ENCODE results near the gene ZNF503.

DNA sequence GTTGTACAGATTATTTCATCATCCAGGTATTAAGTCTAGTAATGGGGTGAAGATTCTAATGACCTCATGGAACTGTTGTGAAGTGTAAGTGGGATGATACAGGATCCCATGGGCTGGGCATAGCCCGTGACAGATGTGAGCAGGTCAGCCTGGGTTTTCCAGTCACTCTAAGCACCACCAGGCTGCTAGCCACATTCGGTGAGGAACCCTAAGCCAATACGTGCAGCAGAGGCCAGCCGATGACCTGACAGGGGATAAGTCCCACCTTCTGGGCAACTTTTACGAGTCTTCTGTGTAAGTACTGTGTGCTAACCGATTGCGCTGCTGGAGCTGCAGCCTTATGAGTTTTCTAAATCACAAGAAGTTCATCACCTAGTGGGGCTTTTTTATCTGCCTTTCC is 7.3 kb downstream of the ZNF503 start:
- TF ChIP-seq, protein P1, sequence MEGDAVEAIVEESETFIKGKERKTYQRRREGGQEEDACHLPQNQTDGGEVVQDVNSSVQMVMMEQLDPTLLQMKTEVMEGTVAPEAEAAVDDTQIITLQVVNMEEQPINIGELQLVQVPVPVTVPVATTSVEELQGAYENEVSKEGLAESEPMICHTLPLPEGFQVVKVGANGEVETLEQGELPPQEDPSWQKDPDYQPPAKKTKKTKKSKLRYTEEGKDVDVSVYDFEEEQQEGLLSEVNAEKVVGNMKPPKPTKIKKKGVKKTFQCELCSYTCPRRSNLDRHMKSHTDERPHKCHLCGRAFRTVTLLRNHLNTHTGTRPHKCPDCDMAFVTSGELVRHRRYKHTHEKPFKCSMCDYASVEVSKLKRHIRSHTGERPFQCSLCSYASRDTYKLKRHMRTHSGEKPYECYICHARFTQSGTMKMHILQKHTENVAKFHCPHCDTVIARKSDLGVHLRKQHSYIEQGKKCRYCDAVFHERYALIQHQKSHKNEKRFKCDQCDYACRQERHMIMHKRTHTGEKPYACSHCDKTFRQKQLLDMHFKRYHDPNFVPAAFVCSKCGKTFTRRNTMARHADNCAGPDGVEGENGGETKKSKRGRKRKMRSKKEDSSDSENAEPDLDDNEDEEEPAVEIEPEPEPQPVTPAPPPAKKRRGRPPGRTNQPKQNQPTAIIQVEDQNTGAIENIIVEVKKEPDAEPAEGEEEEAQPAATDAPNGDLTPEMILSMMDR (conservative IDR thresholded peaks at IDR 0.05; ENCODE audit: low read depth in 2 of 2), result no peak
- no peak for TF ChIP-seq EZH2 (IDR thresholded peaks at IDR 0.05; ENCODE audit: low read depth, unreplicated experiment)
- no peak for TF ChIP-seq CREB1 (CRISPR knock-in tag; IDR thresholded peaks at IDR 0.05; ENCODE audit: low read depth)
- TF ChIP-seq, protein P2, sequence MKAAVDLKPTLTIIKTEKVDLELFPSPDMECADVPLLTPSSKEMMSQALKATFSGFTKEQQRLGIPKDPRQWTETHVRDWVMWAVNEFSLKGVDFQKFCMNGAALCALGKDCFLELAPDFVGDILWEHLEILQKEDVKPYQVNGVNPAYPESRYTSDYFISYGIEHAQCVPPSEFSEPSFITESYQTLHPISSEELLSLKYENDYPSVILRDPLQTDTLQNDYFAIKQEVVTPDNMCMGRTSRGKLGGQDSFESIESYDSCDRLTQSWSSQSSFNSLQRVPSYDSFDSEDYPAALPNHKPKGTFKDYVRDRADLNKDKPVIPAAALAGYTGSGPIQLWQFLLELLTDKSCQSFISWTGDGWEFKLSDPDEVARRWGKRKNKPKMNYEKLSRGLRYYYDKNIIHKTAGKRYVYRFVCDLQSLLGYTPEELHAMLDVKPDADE (IDR thresholded peaks at IDR 0.05), result no peak
- TF ChIP-seq EZH2phosphoT487 (IDR thresholded peaks at IDR 0.05; ENCODE audit: unreplicated experiment), result no peak
- TF ChIP-seq ZNF331 (CRISPR knock-in tag; IDR thresholded peaks at IDR 0.05; ENCODE audit: low read depth), result no peak
- TF ChIP-seq POLR2AphosphoS5 (IDR thresholded peaks at IDR 0.05; ENCODE audit: low read depth), result no peak
- TF ChIP-seq STAT1 (IDR thresholded peaks at IDR 0.05; ENCODE audit: unreplicated experiment), result no peak
- TF ChIP-seq, protein P3, sequence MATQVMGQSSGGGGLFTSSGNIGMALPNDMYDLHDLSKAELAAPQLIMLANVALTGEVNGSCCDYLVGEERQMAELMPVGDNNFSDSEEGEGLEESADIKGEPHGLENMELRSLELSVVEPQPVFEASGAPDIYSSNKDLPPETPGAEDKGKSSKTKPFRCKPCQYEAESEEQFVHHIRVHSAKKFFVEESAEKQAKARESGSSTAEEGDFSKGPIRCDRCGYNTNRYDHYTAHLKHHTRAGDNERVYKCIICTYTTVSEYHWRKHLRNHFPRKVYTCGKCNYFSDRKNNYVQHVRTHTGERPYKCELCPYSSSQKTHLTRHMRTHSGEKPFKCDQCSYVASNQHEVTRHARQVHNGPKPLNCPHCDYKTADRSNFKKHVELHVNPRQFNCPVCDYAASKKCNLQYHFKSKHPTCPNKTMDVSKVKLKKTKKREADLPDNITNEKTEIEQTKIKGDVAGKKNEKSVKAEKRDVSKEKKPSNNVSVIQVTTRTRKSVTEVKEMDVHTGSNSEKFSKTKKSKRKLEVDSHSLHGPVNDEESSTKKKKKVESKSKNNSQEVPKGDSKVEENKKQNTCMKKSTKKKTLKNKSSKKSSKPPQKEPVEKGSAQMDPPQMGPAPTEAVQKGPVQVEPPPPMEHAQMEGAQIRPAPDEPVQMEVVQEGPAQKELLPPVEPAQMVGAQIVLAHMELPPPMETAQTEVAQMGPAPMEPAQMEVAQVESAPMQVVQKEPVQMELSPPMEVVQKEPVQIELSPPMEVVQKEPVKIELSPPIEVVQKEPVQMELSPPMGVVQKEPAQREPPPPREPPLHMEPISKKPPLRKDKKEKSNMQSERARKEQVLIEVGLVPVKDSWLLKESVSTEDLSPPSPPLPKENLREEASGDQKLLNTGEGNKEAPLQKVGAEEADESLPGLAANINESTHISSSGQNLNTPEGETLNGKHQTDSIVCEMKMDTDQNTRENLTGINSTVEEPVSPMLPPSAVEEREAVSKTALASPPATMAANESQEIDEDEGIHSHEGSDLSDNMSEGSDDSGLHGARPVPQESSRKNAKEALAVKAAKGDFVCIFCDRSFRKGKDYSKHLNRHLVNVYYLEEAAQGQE (IDR thresholded peaks at IDR 0.05; ENCODE audit: unreplicated experiment), result no peak
